C4-2B (cell line): ENCODE results near the gene MAPKAPK2.
A peak's percentile ranks its signal among the peaks of the same experiment; 100 is the strongest.

Experiments used
- H3K27ac ChIP-seq: fragments of 450-650 bp; 2 replicates; pipeline ENCODE4 v1.5.1; 2017
- ZFX ChIP-seq: fragments of 450-650 bp; IDR thresholded peaks from 2 replicates; pipeline ENCODE4 v1.6.1; 2017
- TF ChIP-seq, protein P1 (sequence below): fragments of 450-650 bp; conservative IDR thresholded peaks from 2 replicates; pipeline ENCODE4 v1.5.1; 2017; ENCODE audit warnings: mild to moderate bottlenecking

Gene MAPKAPK2

DNA sequence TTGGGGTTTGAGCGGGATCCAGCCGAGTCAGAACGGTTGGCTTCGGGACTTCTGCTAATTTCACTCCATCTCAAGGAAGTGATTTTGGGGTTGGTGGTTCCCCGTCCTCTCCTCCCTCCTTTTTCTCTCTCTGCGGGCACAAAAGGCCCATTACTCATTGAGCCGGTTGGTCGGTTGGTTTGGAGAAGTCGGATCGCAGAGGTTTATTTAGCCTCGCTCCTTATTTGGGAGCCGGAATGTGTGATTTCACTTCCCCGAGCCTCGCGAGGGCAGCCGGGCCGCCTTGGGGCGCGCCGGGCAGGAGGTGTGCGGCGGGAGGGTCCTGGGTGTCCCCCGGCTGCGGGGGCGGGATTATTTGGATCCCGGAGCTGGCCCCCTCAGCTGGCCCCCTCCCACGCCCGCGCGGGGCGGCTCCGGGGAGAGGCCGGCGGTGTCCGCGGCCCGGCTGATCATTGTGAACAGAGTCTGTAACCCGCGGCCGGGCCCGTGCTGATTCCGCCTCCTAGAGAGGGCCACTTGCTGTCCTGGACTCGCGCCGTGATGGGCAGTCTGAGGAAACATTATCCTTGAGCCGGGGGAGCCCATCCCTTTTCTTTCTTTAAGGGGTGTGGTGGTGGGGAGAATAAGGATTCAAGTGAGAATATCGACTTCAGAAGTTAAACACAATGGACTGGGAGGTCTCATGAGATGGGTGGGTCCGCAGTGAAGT, 1.2 kb downstream of the MAPKAPK2 start:
- peak overlapping the region; percentile 77 for H3K27ac ChIP-seq
- TF ChIP-seq ZFX = no peak

DNA sequence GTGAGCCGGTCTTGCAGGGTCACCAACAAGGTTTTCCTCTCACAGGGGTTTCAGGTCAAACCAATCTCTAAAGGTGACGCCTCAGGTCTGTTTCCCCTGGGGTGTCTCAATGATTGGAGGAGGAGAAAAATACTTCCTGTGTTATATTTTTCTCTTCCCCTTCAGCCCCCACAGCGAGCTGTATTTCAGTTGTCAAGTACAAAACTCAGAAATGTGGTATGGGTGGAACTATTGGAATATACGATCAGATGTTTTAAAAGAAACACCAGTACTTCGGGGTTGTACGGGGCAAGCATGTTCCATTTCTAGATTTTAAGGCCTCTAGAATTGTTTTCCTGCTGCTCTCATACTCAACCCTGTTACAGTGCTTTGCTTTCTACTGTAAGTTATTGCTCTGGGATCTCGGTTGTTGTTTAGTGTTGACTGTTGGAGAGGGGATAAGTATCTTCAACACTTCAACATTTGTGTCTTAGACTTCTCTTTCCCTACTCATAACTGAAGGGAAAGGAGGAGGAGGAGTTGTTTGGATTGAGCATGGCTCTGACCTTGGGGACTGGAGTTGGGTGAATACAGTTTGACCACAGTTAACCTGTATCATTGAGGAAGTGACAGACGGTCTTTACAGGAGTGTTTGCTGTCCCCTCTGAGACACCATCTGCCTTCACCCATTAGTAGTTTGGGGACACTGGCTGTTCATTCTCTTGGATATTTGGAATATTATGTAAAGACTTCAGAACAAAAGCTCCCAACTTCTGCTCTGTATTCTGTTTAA, 2.0 kb downstream of the MAPKAPK2 start:
- no peak for TF ChIP-seq ZFX
- TF ChIP-seq, protein P1, sequence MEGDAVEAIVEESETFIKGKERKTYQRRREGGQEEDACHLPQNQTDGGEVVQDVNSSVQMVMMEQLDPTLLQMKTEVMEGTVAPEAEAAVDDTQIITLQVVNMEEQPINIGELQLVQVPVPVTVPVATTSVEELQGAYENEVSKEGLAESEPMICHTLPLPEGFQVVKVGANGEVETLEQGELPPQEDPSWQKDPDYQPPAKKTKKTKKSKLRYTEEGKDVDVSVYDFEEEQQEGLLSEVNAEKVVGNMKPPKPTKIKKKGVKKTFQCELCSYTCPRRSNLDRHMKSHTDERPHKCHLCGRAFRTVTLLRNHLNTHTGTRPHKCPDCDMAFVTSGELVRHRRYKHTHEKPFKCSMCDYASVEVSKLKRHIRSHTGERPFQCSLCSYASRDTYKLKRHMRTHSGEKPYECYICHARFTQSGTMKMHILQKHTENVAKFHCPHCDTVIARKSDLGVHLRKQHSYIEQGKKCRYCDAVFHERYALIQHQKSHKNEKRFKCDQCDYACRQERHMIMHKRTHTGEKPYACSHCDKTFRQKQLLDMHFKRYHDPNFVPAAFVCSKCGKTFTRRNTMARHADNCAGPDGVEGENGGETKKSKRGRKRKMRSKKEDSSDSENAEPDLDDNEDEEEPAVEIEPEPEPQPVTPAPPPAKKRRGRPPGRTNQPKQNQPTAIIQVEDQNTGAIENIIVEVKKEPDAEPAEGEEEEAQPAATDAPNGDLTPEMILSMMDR = no peak
- H3K27ac ChIP-seq = peak overlapping the region; percentile 77

DNA sequence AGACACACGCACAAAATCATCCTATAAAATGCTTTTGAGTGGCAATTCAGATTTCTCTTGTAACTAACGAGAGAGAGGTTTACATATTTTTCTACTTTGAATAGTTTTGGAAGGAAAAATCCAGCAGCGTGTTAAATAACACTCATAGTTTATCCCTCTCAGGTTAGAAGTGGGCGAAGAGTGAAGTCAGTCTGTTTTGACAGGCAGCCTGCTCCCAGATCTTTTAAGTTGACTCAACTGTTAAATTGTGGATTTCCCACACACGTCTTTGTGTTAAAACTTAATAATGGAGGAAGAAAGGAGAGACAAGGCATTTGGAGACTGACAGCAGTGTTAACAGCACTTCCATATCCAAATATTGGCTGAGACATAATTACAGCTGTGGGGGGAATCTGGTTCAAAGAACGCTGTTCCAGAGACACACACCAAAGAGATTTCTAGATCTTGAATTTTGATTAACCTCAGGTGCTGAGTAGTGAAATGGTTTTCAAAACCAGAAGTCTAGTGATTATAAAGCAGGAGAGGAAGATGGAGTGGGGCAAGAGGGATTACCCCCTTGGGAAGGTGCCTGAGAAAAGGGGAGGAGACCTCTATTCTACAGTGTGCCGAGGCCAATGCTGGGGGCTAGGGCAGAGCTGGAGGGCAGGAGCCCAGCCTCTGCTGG, 2.7 kb downstream of the MAPKAPK2 start:
- H3K27ac ChIP-seq = no peak overlapping the region
- TF ChIP-seq, protein P1 = no peak
- no peak for TF ChIP-seq ZFX

DNA sequence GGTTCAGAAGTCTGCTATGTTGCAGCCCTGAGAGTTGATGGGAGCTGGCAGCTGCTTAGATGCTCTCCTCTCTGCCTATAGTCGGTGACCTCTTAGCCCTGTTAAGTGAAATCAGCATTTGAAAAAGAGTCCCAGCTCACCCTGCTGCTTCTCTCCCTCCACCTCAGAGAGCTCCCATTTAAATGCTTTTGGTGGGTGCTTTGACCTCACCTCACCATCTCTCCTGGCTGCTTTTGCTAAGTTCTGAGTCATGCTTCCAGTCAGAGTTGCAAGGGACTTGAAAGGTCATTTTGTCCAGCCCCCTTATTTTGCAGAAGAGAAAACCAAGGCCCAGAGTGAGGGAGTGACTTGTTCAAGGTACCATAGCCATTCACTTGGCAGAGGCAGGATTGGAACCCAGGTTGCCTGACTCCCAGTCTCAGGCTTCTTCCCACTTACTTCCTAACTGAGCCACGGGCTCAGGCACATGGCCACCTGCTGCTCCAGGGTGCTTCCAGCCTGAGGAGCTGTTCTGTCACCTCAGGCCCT, 3.3 kb downstream of the MAPKAPK2 start:
- TF ChIP-seq, protein P1 = no peak
- no peak for TF ChIP-seq ZFX
- no peak overlapping the region for H3K27ac ChIP-seq

DNA sequence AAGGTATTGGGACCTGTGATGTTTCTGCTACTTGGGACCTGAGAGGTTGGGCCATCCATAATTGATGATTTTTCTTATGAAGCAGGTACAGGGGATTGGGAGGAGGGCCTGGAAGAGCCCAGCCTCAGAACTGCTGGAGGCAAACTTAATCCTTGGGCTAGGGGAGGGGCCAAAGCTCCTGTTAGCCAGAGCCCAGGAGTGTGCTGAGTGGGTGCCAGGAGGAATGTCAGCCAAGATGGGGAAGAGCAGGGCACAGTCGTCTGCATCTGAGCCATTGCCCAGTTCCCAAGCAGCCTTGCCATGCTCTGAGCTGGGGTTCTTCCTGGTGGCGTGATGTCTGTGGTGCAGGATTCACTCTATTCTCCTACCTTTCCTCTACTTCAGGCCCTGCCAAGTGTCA, 5.8 kb downstream of the MAPKAPK2 start:
- H3K27ac ChIP-seq = peak overlapping the region; percentile 30
- TF ChIP-seq, protein P1 = no peak
- no peak for TF ChIP-seq ZFX

DNA sequence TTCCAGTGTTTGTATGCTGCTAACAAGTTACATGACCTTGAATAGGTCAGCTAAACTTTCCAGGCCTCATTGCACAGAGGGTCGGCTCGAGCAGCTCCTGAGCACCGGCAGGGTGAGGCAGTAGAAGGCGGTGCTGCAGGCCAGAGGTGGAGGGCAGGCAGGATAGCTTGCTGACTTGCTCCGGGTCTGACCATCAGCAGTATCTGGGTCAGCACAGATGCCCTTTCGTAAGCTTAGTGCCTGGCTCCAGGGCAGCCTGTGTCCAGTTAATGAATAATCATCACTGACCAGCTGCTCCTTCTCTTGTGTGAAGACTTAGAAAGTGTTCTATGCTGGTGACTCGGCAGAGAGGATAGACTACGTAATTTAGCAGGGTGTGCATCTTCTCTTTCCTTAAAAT, 6.9 kb downstream of the MAPKAPK2 start:
- no peak overlapping the region for H3K27ac ChIP-seq
- no peak for TF ChIP-seq ZFX
- TF ChIP-seq, protein P1 = no peak

DNA sequence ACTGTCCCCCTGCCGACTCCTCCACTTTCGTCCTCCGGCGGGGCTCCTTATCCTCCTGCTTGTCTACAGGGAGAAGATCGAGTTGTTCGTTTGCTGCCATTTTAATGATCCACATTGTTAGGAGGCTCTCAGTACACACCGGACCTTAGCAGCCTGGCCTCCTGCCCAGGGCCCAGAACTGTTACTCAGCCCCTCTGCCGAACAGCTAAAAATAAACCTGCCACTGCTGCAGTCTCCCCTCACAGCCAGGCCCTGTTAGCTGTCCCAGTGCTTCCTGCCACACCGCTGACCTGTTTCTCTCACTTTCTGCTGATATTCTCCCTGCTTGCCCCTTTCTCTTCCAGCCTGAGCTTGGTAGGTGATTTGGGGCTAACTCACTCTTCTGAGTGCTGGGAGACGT, 8.3 kb downstream of the MAPKAPK2 start:
- TF ChIP-seq, protein P1 = no peak
- no peak for TF ChIP-seq ZFX
- peak overlapping the region; percentile 16 for H3K27ac ChIP-seq
